ENCODE results near the gene ATP5PB. TPM values are rescaled to one million over a fixed set of nuclear protein-coding genes. Genes with fewer than 3 reads are reported as not detected.

ATP5PB gene
- total RNA-seq, 1 donor: 203 TPM

- no peak overlapping the region for H2AFZ ChIP-seq (ENCODE audit: low read length)
- H3K27ac ChIP-seq (ENCODE audit: low read depth, low read length): no peak overlapping the region
- H3K27me3 ChIP-seq (ENCODE audit: insufficient read depth, low read length): peaks cover 15% of the 10 kb centered on the region
- no peak overlapping the region for H3K4me2 ChIP-seq (ENCODE audit: insufficient read depth, low read length)
- no peak for DNase-seq (ENCODE audit: insufficient read length, low spot score, missing footprints)
- no peaks in the 10 kb centered on the region for H3K79me2 ChIP-seq (ENCODE audit: insufficient read depth, low read length)
- no peaks in the 10 kb centered on the region for H3K9me3 ChIP-seq (ENCODE audit: low read depth, low read length)
- H3K4me1 ChIP-seq (ENCODE audit: insufficient read depth, low read length): no peaks in the 10 kb centered on the region
- no peaks in the 10 kb centered on the region for H4K20me1 ChIP-seq (ENCODE audit: insufficient read depth, low read length)
- H3K4me3 ChIP-seq (ENCODE audit: insufficient read depth, low read length): no peak overlapping the region
- H3K36me3 ChIP-seq (ENCODE audit: insufficient read depth, low read length): no peaks in the 10 kb centered on the region
- TF ChIP-seq, protein P1, sequence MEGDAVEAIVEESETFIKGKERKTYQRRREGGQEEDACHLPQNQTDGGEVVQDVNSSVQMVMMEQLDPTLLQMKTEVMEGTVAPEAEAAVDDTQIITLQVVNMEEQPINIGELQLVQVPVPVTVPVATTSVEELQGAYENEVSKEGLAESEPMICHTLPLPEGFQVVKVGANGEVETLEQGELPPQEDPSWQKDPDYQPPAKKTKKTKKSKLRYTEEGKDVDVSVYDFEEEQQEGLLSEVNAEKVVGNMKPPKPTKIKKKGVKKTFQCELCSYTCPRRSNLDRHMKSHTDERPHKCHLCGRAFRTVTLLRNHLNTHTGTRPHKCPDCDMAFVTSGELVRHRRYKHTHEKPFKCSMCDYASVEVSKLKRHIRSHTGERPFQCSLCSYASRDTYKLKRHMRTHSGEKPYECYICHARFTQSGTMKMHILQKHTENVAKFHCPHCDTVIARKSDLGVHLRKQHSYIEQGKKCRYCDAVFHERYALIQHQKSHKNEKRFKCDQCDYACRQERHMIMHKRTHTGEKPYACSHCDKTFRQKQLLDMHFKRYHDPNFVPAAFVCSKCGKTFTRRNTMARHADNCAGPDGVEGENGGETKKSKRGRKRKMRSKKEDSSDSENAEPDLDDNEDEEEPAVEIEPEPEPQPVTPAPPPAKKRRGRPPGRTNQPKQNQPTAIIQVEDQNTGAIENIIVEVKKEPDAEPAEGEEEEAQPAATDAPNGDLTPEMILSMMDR (IDR thresholded peaks at IDR 0.05; ENCODE audit: extremely low read depth, low read depth, low read length): no peak
These were observed 52.4 kb downstream of the ATP5PB start for GRCh38 chr1:111501645-111502044.

DNA sequence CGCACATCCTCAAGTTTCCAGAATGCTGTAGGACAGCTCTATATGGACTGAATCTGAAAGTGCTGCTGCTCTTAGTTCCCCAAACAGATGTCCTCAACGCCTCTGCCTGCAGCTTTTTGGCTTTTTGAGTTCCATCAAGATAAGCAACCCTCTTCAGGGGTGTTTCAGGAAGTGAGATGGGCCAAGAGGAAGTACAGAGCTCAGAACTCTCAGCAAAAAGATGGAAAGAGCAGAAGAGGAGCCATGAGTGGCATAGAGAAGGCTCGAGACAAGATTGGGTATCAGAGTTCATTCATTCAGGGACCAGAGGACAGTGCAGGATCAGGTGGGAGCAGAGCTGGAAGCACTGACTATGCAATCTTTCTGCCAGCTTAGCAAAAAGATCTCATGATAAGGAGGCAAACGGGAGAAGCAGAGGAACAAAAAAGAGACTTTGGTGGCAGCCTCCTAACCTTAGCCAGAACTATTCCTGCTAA, 54.4 kb downstream of the ATP5PB start, which contains the start of the genes ADORA3 and TMIGD3:
Gene ADORA3, minus strand, starts transcription at position 49 of the 476 bp plus-strand sequence. CDS start 279 bp downstream, outside the sequence.
Gene TMIGD3, minus strand, starts transcription at position 49 of the 476 bp plus-strand sequence. CDS start 279 bp downstream, outside the sequence.
- DNase-seq (ENCODE audit: insufficient read length, low spot score, missing footprints): no peak
- Histone ChIP-seq H3K4me3 (ENCODE audit: insufficient read depth, low read length) (no peak within 1 kb of the TSS), H3K36me3 (ENCODE audit: insufficient read depth, low read length) (no peaks in the 10 kb centered on the region), H3K27me3 (ENCODE audit: insufficient read depth, low read length) (peaks cover 12% of the 10 kb centered on the region), H2AFZ (ENCODE audit: low read length) (peak within 1 kb of the TSS; percentile 6), H3K4me1 (ENCODE audit: insufficient read depth, low read length) (peaks cover 13% of the 10 kb centered on the region), H4K20me1 (ENCODE audit: insufficient read depth, low read length) (no peaks in the 10 kb centered on the region), H3K4me2 (ENCODE audit: insufficient read depth, low read length) (no peak within 1 kb of the TSS), H3K79me2 (ENCODE audit: insufficient read depth, low read length) (no peaks in the 10 kb centered on the region), H3K27ac (ENCODE audit: low read depth, low read length) (no peak within 1 kb of the TSS), H3K9me3 (ENCODE audit: low read depth, low read length) (no peaks in the 10 kb centered on the region)
- TF ChIP-seq, protein P1 (IDR thresholded peaks at IDR 0.05; ENCODE audit: extremely low read depth, low read depth, low read length): no peak

DNA sequence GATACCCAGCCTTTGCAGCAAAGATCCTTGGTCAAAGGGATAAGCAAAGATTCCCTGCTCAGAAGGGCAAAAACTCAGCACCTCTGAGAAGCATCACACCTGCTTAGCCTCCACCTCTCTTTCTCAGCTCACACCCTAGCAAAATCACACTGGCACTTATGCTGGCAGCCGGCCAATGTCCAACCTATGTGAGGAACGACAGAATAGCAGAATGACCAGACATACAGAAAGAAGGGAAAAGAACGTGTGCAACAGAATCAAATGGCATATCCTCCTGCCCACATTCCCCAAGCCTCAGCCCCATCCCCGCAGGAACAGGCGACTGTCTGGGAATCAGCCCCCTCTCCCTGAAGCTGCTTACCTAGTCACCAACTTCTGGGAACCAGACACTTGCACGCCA, 54.8 kb downstream of the ATP5PB start:
- Histone ChIP-seq H3K4me1 (ENCODE audit: insufficient read depth, low read length) (peaks cover 14% of the 10 kb centered on the region), H3K9me3 (ENCODE audit: low read depth, low read length) (no peaks in the 10 kb centered on the region), H4K20me1 (ENCODE audit: insufficient read depth, low read length) (no peaks in the 10 kb centered on the region), H3K4me3 (ENCODE audit: insufficient read depth, low read length) (no peak overlapping the region), H2AFZ (ENCODE audit: low read length) (no peak overlapping the region), H3K79me2 (ENCODE audit: insufficient read depth, low read length) (no peaks in the 10 kb centered on the region), H3K4me2 (ENCODE audit: insufficient read depth, low read length) (no peak overlapping the region), H3K36me3 (ENCODE audit: insufficient read depth, low read length) (no peaks in the 10 kb centered on the region), H3K27ac (ENCODE audit: low read depth, low read length) (no peak overlapping the region), H3K27me3 (ENCODE audit: insufficient read depth, low read length) (peaks cover 12% of the 10 kb centered on the region)
- TF ChIP-seq, protein P1 (IDR thresholded peaks at IDR 0.05; ENCODE audit: extremely low read depth, low read depth, low read length): no peak
- no peak for DNase-seq (ENCODE audit: insufficient read length, low spot score, missing footprints)

DNA sequence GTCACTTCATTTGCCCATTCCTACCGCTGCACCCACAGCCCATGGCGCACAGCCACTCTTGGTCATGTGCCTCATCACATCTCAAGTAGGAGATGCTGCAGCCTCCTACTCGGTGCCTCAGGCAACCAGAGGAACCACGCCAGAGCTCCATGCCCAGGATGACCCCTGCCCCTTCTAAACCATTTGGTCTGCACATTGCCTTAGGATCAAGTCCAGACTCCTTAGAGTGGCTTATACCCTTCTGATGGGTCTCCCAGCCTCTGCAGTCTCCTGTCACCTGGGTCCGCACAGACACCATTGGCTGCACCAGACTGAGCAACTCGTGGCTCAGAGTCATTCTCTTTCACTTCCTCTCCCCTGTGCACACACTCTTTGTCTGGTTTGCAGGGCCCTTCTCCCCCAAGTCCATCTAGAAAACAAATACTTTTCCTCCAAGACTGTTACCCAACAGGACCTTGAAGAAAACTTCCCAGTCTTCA, 56.4 kb downstream of the ATP5PB start:
- Histone ChIP-seq H3K27ac (ENCODE audit: low read depth, low read length) (no peak overlapping the region), H3K4me1 (ENCODE audit: insufficient read depth, low read length) (peaks cover 14% of the 10 kb centered on the region), H2AFZ (ENCODE audit: low read length) (no peak overlapping the region), H3K4me3 (ENCODE audit: insufficient read depth, low read length) (no peak overlapping the region), H3K27me3 (ENCODE audit: insufficient read depth, low read length) (peaks cover 3% of the 10 kb centered on the region), H3K9me3 (ENCODE audit: low read depth, low read length) (no peaks in the 10 kb centered on the region), H3K4me2 (ENCODE audit: insufficient read depth, low read length) (no peak overlapping the region), H4K20me1 (ENCODE audit: insufficient read depth, low read length) (no peaks in the 10 kb centered on the region), H3K36me3 (ENCODE audit: insufficient read depth, low read length) (no peaks in the 10 kb centered on the region), H3K79me2 (ENCODE audit: insufficient read depth, low read length) (no peaks in the 10 kb centered on the region)
- no peak for DNase-seq (ENCODE audit: insufficient read length, low spot score, missing footprints)
- TF ChIP-seq, protein P1 (IDR thresholded peaks at IDR 0.05; ENCODE audit: extremely low read depth, low read depth, low read length): no peak
